Measurements from ENCODE around the gene LAPTM4A. TPM values are rescaled to one million over a fixed set of nuclear protein-coding genes. Genes with fewer than 3 reads are reported as not detected.

LAPTM4A gene
- total RNA-seq, 3 donors from 2014 or later = 199 to 349 (median 264) TPM

DNA sequence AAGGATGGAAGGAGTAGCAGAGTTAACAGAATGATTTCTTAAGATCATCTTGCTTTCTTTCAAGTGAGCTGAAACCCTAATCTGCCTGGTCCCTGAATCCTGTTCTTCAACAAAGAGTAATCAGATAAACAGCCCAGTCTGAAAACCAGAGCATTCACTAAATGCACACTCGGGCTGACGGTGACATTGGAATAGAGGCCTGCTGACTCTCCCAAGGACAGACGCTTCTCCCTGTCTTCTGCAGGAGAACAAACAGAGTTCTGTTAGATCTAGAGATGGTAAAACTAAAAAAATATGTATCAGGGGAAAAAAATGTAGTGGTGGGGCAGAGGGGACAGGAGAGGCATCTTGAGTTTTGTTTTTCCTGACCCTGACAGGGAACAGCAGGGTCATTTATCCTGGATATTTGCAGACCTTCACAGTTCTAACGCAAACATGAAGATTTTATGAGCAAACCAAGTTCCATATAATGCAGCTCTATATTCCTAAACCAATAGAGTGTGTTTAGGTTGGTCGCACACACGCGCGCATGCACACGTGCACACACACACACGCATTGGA is 46.3 kb downstream of the LAPTM4A start:
- DNase-seq (ENCODE audit: low spot score in 2 of 2) = no peak
- no peak for TF ChIP-seq POLR2AphosphoS5 (IDR thresholded peaks at IDR 0.05)
- TF ChIP-seq CTCF (IDR thresholded peaks at IDR 0.05) = no peak
- no peak for TF ChIP-seq POLR2A (IDR thresholded peaks at IDR 0.05)
- H3K4me3 ChIP-seq = no peak overlapping the region
- H3K36me3 ChIP-seq = no peaks in the 10 kb centered on the region
- no peaks in the 10 kb centered on the region for H3K27me3 ChIP-seq
- H3K27ac ChIP-seq = no peak overlapping the region
- intact Hi-C loops (cut with DNase I; ENCODE audit: low total_unique reads) = no loop called here
- H3K9me3 ChIP-seq = no peaks in the 10 kb centered on the region
- H3K4me1 ChIP-seq = no peaks in the 10 kb centered on the region

DNA sequence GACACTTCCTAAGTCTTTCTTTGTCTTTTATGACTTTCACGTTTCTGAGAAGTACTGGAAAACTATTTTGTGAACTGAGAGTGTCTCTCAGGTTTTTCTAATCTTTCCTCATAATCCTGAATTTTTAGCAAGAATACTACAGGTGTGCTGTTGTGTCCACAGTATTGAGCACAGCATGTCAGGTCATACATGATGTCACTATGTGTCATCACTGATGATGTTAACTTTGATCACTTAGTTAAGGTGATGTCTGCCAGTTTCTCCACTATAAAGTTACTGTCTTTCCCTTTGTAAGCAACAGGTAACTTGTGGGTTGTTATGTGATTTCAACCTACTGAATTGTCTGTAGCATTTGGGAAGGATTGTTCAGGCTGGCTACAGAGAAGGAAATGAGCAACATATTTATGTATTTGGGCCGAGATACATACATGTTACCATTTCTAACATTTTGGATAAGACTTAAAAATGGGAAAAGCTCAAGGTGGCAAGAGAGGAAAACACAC is 50.0 kb downstream of the LAPTM4A start:
- Histone ChIP-seq H3K27me3 (no peaks in the 10 kb centered on the region), H3K36me3 (no peaks in the 10 kb centered on the region), H3K9me3 (no peaks in the 10 kb centered on the region), H3K4me1 (no peaks in the 10 kb centered on the region), H3K27ac (no peak overlapping the region), H3K4me3 (no peak overlapping the region)
- intact Hi-C loops (cut with DNase I; ENCODE audit: low total_unique reads) = no loop called here
- no peak for DNase-seq (ENCODE audit: low spot score in 2 of 2)
- no peak for TF ChIP-seq POLR2A (IDR thresholded peaks at IDR 0.05)
- TF ChIP-seq POLR2AphosphoS5 (IDR thresholded peaks at IDR 0.05) = no peak
- no peak for TF ChIP-seq CTCF (IDR thresholded peaks at IDR 0.05)

DNA sequence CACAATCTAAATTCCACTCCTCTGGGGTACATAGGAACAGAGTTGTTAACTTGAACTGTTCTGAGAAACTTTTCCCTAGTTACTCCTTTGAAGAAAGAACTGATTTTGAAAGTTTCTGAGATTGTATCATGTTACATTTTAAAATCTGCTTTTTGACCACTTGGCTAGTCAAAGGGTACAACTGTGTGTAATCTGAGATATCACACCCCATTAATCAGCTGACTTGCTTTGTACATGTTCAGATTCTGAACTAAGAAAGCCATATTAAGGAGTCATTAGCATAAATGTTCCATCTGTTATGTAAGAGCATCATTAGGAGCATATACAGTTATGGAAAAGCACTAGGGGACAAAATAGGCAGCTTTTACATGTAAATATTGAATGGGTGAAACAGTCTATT is 57.7 kb downstream of the LAPTM4A start:
- Histone ChIP-seq H3K4me1 (no peaks in the 10 kb centered on the region), H3K4me3 (no peak overlapping the region), H3K9me3 (no peaks in the 10 kb centered on the region), H3K36me3 (no peaks in the 10 kb centered on the region), H3K27me3 (no peaks in the 10 kb centered on the region), H3K27ac (no peak overlapping the region)
- intact Hi-C loops (cut with DNase I; ENCODE audit: low total_unique reads) = no loop called here
- TF ChIP-seq POLR2AphosphoS5 (IDR thresholded peaks at IDR 0.05) = no peak
- no peak for TF ChIP-seq POLR2A (IDR thresholded peaks at IDR 0.05)
- TF ChIP-seq CTCF (IDR thresholded peaks at IDR 0.05) = no peak
- no peak for DNase-seq (ENCODE audit: low spot score in 2 of 2)

DNA sequence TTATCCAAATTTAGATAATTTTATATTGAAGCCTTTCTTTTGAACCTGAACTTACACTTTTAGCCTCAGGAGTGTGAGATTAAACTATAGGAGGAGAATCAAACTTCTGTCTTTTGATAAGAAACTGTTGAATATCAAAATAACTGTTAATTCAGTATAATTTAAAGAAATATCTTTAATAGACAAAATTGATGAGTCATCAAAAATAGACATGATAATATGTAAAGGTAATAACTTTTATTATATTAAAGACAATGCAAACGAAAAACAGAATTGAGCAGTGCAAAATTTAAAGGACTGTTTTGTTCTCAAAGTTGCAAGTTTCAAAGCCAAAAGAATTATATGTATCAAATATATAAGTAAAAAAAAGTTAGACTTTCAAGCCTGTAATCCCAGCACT is 59.5 kb downstream of the LAPTM4A start:
- no peak for DNase-seq (ENCODE audit: low spot score in 2 of 2)
- Histone ChIP-seq H3K4me3 (no peak overlapping the region), H3K27me3 (no peaks in the 10 kb centered on the region), H3K9me3 (no peaks in the 10 kb centered on the region), H3K36me3 (no peaks in the 10 kb centered on the region), H3K4me1 (no peaks in the 10 kb centered on the region), H3K27ac (no peak overlapping the region)
- intact Hi-C loops (cut with DNase I; ENCODE audit: low total_unique reads) = no loop called here
- TF ChIP-seq CTCF (IDR thresholded peaks at IDR 0.05) = no peak
- no peak for TF ChIP-seq POLR2A (IDR thresholded peaks at IDR 0.05)
- no peak for TF ChIP-seq POLR2AphosphoS5 (IDR thresholded peaks at IDR 0.05)

DNA sequence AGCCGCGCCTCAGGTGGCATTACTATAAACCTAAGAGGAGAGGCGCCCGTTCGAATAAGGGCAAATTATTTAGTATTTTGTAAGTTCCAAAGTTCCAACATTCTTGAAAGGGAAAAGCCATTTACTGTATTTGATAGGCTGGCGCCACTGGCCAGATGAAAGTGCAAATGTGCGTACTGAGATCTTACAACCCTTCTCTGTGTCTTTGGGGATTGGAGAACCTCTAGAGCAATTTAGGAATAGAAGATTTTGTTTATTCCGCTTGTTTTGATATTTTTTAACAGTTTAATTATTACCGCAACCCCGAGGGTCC is 61.1 kb downstream of the LAPTM4A start:
- intact Hi-C loops (cut with DNase I; ENCODE audit: low total_unique reads) = no loop called here
- Histone ChIP-seq H3K4me3 (peak overlapping the region; percentile 66 to 93 (median 87)), H3K27ac (peak overlapping the region; percentile 81 to 82)

More for the DNA sequence above, 61.1 kb downstream of the LAPTM4A start:
- no peaks in the 10 kb centered on the region for H3K27me3 ChIP-seq
- no peaks in the 10 kb centered on the region for H3K36me3 ChIP-seq
- no peaks in the 10 kb centered on the region for H3K9me3 ChIP-seq
- TF ChIP-seq POLR2A (IDR thresholded peaks at IDR 0.05) (no peak), POLR2AphosphoS5 (IDR thresholded peaks at IDR 0.05) (no peak), CTCF (IDR thresholded peaks at IDR 0.05) (no peak)
- DNase-seq (ENCODE audit: low spot score in 2 of 2) = no peak
- H3K4me1 ChIP-seq = no peaks in the 10 kb centered on the region

All from breast epithelium (tissue), 4 donors.